Activated CD8-positive, alpha-beta memory T cell treated with anti-CD3 and anti-CD28 coated beads for 36 hours (primary cell): ENCODE results near the gene RAD51B. TPM values are rescaled to one million over a fixed set of nuclear protein-coding genes. Genes with fewer than 3 reads are reported as not detected.
"Not testable (repeated sequence)": the region's sequence is repeated elsewhere in the genome, so short reads cannot be mapped to it uniquely, and the experiment has no call there.

Experiments
- CTCF ChIA-PET: fragments of 350-600 bp; sonication (Branson Sonifier 250); formaldehyde crosslinking; loops from one replicate; lab custom pipeline; 2021; ENCODE audit warnings: antibody characterized with exemption; lab: Charles Lee
- POLR2A ChIA-PET: fragments of 350-600 bp; sonication (Branson Sonifier 250); formaldehyde crosslinking; loops from one replicate; lab custom pipeline; 2021; ENCODE audit warnings: antibody characterized with exemption; lab: Charles Lee
- total RNA-seq, 2 experiments: library from RNA; stranded (reverse); gene quantifications; one replicate each; pipeline ENCODE4 v1.2.3, GENCODE V29; 2021

Gene RAD51B
- total RNA-seq, 2 experiments from 2014 or later, result 25.0 to 26.0 TPM

GRCh38 chr14:68696266-68696665, 876.7 kb downstream of the RAD51B start:
- POLR2A ChIA-PET, result no interaction called here
- CTCF ChIA-PET, result interaction anchor here (1.1 kb wide), 1 partner anchor 93 kb away, joined by 5 read pairs; no protein-coding TSS in a partner anchor

- ChIA-PET POLR2A (no interaction called here), CTCF (interaction anchor here (1.1 kb wide), 1 partner anchor 93 kb away, joined by 5 read pairs; no protein-coding TSS in a partner anchor)
Observed at GRCh38 chr14:68696721-68697495, 877.3 kb downstream of the RAD51B start.

- CTCF ChIA-PET, result not testable (repeated sequence)
Observed at GRCh38 chr14:68698773-68699172, 879.2 kb downstream of the RAD51B start.

GRCh38 chr14:68701001-68701741, 881.6 kb downstream of the RAD51B start:
- POLR2A ChIA-PET, result no interaction called here
- CTCF ChIA-PET, result no interaction called here

More at GRCh38 chr14:68698773-68699172, 879.2 kb downstream of the RAD51B start:
- POLR2A ChIA-PET, result not testable (repeated sequence)

GRCh38 chr14:68702135-68702534, 882.6 kb downstream of the RAD51B start:
- ChIA-PET POLR2A (interaction anchor here (0.8 kb wide), 1 partner anchor 38 kb away, joined by 3 read pairs; no protein-coding TSS in a partner anchor), CTCF (no interaction called here)

GRCh38 chr14:68702578-68702977, 883.0 kb downstream of the RAD51B start:
- ChIA-PET CTCF (interaction anchor here (0.6 kb wide), 1 partner anchor 33 kb away, joined by 3 read pairs; no protein-coding TSS in a partner anchor), POLR2A (interaction anchor here (0.8 kb wide), 1 partner anchor 38 kb away, joined by 3 read pairs; no protein-coding TSS in a partner anchor)

GRCh38 chr14:68703093-68703492, 883.5 kb downstream of the RAD51B start:
- POLR2A ChIA-PET, result no interaction called here

GRCh38 chr14:68704736-68705720, 885.4 kb downstream of the RAD51B start:
- CTCF ChIA-PET, result no interaction called here
- POLR2A ChIA-PET, result no interaction called here

More at GRCh38 chr14:68703093-68703492, 883.5 kb downstream of the RAD51B start:
- CTCF ChIA-PET, result interaction anchor here (0.6 kb wide), 1 partner anchor 34 kb away, joined by 3 read pairs; no protein-coding TSS in a partner anchor

- POLR2A ChIA-PET, result no interaction called here
- CTCF ChIA-PET, result no interaction called here
Observed at GRCh38 chr14:68705741-68706283, 886.2 kb downstream of the RAD51B start.

GRCh38 chr14:68707482-68707881, 887.9 kb downstream of the RAD51B start:
- ChIA-PET CTCF (no interaction called here), POLR2A (no interaction called here)

GRCh38 chr14:68708343-68708742, 888.8 kb downstream of the RAD51B start:
- ChIA-PET POLR2A (no interaction called here), CTCF (interaction anchor here (0.6 kb wide), 1 partner anchor 8 kb away, joined by 4 read pairs; no protein-coding TSS in a partner anchor)

GRCh38 chr14:68709007-68709406, 889.4 kb downstream of the RAD51B start:
- CTCF ChIA-PET, result no interaction called here
- POLR2A ChIA-PET, result no interaction called here

GRCh38 chr14:68710776-68711175, 891.2 kb downstream of the RAD51B start:
- CTCF ChIA-PET, result interaction anchor here (1.2 kb wide), 1 partner anchor 9 kb away, joined by 4 read pairs; no protein-coding TSS in a partner anchor
- POLR2A ChIA-PET, result no interaction called here

GRCh38 chr14:68711561-68712309, 892.2 kb downstream of the RAD51B start:
- ChIA-PET POLR2A (no interaction called here), CTCF (no interaction called here)

- ChIA-PET POLR2A (no interaction called here), CTCF (no interaction called here)
Observed at GRCh38 chr14:68712703-68713370, 893.3 kb downstream of the RAD51B start.

- ChIA-PET CTCF (no interaction called here), POLR2A (no interaction called here)
Observed at GRCh38 chr14:68713782-68714181, 894.2 kb downstream of the RAD51B start.
